CMK (cell line): Measurements from ENCODE around the gene ADAM15.

Source experiments
- DNase-seq: peaks from one replicate; pipeline ENCODE4 v3.0.0-alpha.2; 2010; ENCODE audit warnings: low read depth

Gene ADAM15

GRCh38 chr1:155012776-155013602, 38.1 kb upstream of the ADAM15 start:
- no peak for DNase-seq

GRCh38 chr1:155013632-155014031, 37.5 kb upstream of the ADAM15 start:
- no peak for DNase-seq

- DNase-seq, result no peak
Observed at GRCh38 chr1:155014709-155015508, 36.2 kb upstream of the ADAM15 start.

GRCh38 chr1:155015527-155016230, 35.4 kb upstream of the ADAM15 start:
- no peak for DNase-seq

- DNase-seq, result no peak
Observed at GRCh38 chr1:155016231-155016831, 34.8 kb upstream of the ADAM15 start.

DNA sequence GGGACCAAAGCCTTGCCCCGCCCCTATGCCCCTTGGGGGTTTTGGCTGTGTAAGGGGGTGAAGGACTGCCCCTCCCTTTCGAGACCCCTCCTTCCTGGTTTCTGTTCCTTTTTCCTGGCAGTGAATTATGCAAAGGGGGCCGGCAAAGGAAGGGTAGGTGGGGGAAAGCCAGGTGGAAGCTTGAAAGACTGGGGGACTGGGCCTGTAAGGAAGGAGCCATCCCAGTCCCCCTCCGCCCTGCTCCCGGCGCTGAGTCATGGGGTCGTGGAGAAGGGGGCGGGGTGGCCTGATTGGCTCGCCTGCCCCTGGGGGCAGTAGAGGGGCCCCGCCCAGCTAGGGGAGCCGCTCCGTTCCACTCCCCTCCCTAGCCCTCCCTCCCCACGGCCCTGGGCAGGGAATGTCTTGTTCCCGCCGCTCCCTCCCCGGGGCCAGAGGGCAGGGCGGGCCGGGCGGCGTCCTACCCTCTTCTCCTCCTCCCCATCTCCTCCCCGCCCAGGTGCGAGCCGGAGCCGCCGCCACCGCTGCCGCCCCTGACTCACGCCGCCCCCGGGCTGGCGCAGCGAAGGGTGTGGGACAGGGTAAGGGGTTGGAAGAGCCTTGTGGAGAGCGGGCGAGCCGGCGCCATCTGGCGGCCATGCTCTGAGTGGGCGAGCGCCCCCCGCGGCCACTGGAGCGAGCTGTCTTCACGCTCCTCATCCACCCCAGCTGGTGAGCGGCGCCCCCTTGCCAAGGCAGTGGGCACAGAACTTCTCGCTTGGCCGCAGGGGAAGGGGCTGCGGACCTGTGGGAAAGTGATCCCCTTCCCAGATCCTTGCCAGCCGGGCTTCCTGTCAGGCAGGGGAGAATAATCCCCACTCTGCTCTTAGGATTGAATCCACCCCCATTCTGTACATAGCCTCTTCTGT, 33.8 kb upstream of the ADAM15 start:
- DNase-seq, result no peak

DNA sequence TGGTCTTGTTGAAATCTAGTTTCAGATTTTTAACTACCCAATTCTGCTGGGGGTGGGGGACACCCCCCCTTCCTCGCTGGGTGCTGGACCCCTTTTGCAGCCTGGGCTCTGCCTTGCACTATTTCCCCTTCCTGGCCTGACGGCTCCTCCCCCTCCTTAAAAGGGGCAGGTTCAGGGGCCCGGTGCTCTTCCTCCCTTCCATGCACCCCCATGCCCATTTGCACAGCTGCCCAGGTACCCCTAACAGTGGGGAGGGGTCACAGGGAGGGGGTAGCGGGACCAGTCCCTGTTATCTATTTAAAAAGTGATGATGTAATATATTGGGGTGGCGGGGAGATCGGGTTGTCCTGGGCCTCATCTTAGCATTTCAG, 33.2 kb upstream of the ADAM15 start:
- no peak for DNase-seq

DNA sequence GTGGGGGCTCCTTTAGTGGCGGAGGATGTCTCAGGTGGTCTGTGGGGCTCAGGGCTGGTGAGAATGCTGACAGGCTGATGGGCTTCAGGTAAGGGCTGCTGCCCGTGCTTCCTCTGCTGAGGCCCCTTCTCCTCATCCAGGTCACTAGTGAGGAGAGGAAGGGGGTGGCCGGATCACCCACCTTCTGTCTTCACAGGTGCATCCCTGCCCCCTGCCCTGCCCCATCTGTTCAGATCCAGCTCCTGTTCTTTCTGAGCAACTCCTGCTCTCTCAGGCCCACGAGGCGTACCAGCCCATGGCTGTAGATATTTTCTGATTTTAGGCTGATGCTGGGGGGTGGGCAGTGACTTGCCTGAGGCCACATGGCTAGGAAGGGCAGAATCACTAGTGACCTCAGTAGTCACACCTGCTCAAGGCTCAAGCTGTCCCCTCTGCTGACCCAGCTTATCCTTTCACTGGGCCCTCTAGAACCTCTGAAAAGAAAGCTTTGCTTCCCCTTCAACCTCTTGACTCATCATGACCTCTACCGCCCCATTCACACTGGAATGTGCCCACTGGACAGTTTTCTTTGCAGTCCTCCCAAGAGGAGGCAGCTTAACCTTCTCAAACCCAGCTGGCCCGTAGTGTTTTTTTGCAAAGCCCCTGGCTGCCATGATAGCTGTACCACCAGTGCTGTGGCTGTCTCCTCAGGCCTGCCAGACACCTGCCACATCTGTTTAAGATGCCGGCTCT, 32.3 kb upstream of the ADAM15 start:
- DNase-seq, result no peak

- no peak for DNase-seq
Observed at GRCh38 chr1:155019377-155020245, 31.5 kb upstream of the ADAM15 start.

DNA sequence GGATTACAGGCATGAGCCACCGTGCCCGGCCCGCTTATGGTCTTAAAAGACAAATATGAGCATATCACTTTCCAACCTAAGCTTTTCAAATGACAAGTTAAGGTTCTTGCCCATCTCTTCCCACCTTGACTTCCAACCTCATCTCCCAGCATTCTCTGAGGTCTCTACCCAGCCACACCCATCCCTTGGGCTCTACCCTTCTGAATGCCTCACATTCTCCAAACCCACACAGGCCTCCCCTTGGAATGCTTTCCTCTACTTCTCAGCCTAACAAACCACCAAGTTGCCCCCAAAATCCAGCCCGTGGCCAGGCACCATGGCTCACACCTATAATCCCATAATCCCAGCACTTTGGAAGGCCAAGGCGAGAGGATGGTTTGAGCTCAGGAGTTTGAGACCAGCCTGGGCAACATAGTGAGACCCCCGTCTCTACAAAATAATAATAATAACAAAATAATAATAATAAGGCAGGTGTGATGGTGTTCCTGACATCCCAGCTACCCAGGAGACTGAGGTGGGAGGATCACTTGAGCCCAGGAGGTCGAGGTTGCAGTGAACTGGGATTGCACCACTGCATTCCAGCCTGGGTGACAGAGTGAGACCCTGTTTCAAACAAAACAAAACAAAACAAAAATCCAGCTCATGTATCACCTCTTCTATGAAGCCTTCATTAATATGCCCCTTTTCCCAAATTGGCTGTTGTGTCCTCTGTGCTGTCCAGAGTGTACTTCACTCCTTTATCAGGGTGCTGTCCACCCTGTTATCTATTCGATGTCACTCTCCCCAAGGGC, 28.8 kb upstream of the ADAM15 start:
- DNase-seq, result no peak

- DNase-seq, result no peak
Observed at GRCh38 chr1:155022927-155023236, 28.2 kb upstream of the ADAM15 start.

DNA sequence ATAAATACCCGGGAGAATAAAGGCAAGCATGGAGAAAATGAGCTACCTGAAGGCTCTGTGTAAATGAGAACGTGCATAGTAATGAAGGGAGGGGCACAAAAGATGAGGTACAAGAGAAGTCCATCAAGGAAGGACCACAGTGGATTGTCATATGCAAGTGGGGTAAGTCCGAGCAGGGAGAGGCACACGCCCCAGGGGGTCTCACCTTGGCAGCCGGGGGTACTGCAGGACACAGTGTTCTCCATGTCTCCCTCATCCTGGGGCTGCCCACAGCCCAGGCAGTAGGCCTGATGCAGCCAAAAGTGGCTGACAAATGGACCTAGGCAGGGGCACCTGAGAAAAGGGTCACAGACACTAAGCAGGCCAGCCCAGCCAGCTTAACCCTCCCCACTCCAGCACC, 27.5 kb upstream of the ADAM15 start:
- no peak for DNase-seq

DNA sequence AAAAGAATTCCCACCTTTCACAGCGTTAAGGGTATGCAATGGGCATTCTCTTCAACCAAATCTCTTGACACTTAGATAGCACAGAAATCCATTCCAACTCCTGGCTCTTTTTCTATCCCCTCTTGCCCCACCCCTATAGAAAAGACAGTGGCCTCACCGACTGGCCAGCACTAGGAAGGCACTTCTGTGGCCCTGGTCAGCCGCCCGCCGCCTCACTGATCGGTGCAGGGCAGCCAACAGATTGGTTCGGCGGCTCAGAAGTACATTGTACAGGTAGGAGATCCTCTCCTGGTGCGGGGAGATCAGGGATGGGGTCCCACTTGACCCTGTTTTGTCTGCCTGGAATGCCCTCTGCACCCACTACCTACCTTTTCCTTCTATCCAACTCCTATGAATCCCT, 26.8 kb upstream of the ADAM15 start:
- no peak for DNase-seq

GRCh38 chr1:155026154-155026553, 25.0 kb upstream of the ADAM15 start:
- no peak for DNase-seq

DNA sequence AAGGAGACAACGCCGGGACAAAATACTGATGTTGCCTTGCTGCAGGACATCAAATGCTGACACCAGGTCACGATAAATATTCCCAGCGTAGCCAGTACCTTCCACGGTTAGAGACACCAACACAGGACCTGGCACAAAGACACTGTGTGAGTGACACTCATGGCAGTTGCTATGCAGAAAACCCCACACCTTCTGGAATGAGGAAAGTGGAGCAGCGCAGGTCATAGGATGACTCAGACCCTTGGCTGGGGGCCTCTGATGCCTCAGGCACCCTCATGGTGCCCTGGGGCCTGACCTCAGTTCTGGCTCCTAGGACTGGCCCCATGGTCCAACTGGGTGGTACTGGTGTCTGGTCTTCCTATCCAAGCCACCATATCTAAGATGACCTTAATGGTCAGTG, 24.5 kb upstream of the ADAM15 start:
- DNase-seq, result no peak

DNA sequence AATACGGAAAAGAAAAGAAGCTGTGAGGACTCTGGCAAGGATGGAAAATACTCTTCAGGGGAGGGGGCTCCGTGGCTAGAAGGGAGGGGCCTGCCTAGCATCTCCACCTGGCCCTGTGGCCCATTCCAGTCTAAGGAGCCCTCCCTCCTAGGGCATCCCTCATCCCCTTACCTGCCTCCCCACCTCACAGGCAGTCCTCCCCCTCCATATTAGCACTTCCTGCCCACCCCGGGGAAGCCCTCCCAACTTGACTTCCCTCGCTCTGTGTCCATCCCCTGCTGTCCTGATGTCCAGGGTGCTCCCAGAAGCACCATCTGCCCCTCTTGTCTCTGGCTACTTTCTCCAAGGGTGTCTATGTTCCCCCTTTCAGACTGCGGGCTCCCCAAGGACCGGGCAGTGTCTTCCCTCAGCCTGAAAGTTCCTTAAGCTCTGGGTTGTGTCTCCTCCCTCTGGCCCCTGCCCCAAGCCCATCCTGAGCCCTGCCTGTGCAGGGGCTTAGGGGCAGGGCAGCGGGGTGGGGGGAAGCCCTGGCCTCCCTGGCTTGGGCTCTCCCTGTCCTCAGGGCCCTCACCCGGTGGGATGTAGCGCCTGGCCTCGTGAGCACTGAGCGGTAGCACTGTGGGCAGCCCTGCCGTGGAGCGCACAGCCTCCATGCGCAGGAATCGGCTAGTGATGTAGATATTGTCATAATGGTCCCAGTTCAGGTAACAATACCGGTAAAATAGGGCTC, 21.4 kb upstream of the ADAM15 start:
- DNase-seq, result no peak

DNA sequence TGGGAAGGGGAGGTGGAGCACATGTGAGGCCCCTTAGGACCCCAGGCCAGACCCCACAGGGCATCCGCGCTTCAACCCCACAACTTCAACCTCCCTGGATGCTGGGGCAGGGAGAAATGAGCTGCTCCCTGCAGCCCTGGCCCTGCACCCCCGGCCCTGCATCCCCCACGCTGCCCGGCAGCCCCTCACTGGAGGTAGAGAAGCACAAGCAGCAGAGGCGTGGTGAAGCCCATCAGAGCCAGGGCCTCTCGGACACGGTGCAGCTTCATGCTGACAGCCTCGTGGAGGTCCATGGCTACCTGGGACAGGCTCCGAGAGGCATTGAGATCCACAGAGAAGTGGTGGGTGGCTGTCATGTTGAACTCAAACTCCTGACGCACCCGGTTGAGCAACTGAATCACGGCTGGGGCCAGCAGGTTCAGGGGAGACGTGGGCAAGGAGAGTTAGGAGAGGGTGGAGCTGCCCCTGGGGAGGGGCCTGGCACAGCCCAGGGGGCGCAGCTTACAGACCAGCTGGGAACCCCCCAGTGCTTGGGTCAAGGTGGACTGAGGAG, 20.8 kb upstream of the ADAM15 start:
- no peak for DNase-seq

- no peak for DNase-seq
Observed at GRCh38 chr1:155030899-155031298, 20.2 kb upstream of the ADAM15 start.
